ENCODE measurements around the gene IL1R2. TPM values are rescaled to one million over a fixed set of nuclear protein-coding genes. Genes with fewer than 3 reads are reported as not detected.

IL1R2 gene
- total RNA-seq, 4 donors from 2014 or later: 7.1 to 52.4 (median 29.9) TPM

GRCh38 chr2:101998556-101998895 is 6.8 kb downstream of the IL1R2 start:
- DNase-seq: no peak
- in situ Hi-C loops (cut with MboI; ENCODE audit: low pct_ligation_motif_present in 1 of 4, low pct_unique_long_range_greater_than_20kb in 1 of 4, low sequenced_read_pairs in 3 of 4): loop anchor here in 1 of 4 donors (10.0 kb wide), 1 partner anchor 114 kb away; no protein-coding TSS in a partner anchor
- 74% methylated on average over 2 of the region's 2 CpGs; no CpG with 5 or more reads in 1 of the 2 donors for WGBS, 2 donors (ENCODE audit: low coverage in 1 of 2)
- peaks cover 0 to 29% (median 5%) of the 10 kb centered on the region in 4 donors for H3K4me1 ChIP-seq
- H3K9me3 ChIP-seq: no peaks in the 10 kb centered on the region
- peak overlapping the region; percentile 60 to 77 (median 68) for H3K27ac ChIP-seq
- TF ChIP-seq EP300 (IDR thresholded peaks at IDR 0.05; ENCODE audit: low read depth): no peak
- no peak for TF ChIP-seq POLR2AphosphoS5 (IDR thresholded peaks at IDR 0.05)
- TF ChIP-seq CTCF (IDR thresholded peaks at IDR 0.05): no peak
- no peak for TF ChIP-seq POLR2A (IDR thresholded peaks at IDR 0.05)
- intact Hi-C loops (cut with DNase I; ENCODE audit: low total_unique reads): no loop called here
- no peaks in the 10 kb centered on the region for H3K36me3 ChIP-seq
- H3K4me3 ChIP-seq: no peak overlapping the region
- no peaks in the 10 kb centered on the region for H3K27me3 ChIP-seq

GRCh38 chr2:101998896-101999789 is 7.4 kb downstream of the IL1R2 start:
- no peaks in the 10 kb centered on the region for H3K9me3 ChIP-seq
- peak overlapping the region in 1 of 4 donors; percentile 22 for H3K4me3 ChIP-seq
- peak; percentile 42 for TF ChIP-seq POLR2A (IDR thresholded peaks at IDR 0.05)
- no peak for TF ChIP-seq POLR2AphosphoS5 (IDR thresholded peaks at IDR 0.05)
- TF ChIP-seq EP300 (IDR thresholded peaks at IDR 0.05; ENCODE audit: low read depth): no peak
- peaks cover 0 to 29% (median 5%) of the 10 kb centered on the region in 4 donors for H3K4me1 ChIP-seq
- H3K36me3 ChIP-seq: no peaks in the 10 kb centered on the region
- in situ Hi-C loops (cut with MboI; ENCODE audit: low pct_ligation_motif_present in 1 of 4, low pct_unique_long_range_greater_than_20kb in 1 of 4, low sequenced_read_pairs in 3 of 4) (loop anchor here in 1 of 4 donors (10.0 kb wide), 1 partner anchor 114 kb away; no protein-coding TSS in a partner anchor), intact Hi-C loops (cut with DNase I; ENCODE audit: low total_unique reads) (no loop called here)
- H3K27ac ChIP-seq: peak overlapping the region; percentile 60 to 77 (median 68)
- peak; percentile 53 for DNase-seq
- 41 to 53% methylated on average over 2 to 6 of the region's 6 CpGs for WGBS, 2 donors (ENCODE audit: low coverage in 1 of 2)
- H3K27me3 ChIP-seq: no peaks in the 10 kb centered on the region

- Histone ChIP-seq H3K4me1 (peaks cover 0 to 29% (median 5%) of the 10 kb centered on the region in 4 donors), H3K36me3 (no peaks in the 10 kb centered on the region), H3K4me3 (no peak overlapping the region), H3K27ac (peak overlapping the region; percentile 60 to 77 (median 68)), H3K27me3 (no peaks in the 10 kb centered on the region), H3K9me3 (no peaks in the 10 kb centered on the region)
- 68 to 79% methylated on average over 5 to 6 of the region's 6 CpGs for WGBS, 2 donors (ENCODE audit: low coverage in 1 of 2)
- TF ChIP-seq POLR2A (IDR thresholded peaks at IDR 0.05) (no peak), CTCF (IDR thresholded peaks at IDR 0.05) (no peak), EP300 (IDR thresholded peaks at IDR 0.05; ENCODE audit: low read depth) (no peak), POLR2AphosphoS5 (IDR thresholded peaks at IDR 0.05) (no peak)
- DNase-seq: no peak
- in situ Hi-C loops (cut with MboI; ENCODE audit: low pct_ligation_motif_present in 1 of 4, low pct_unique_long_range_greater_than_20kb in 1 of 4, low sequenced_read_pairs in 3 of 4) (loop anchor here in 3 of 4 donors (25.0 kb wide), 3 partner anchors 162 to 437 kb away; partner anchors contain the start of gene IL18R1 (in 1 of the 3)), intact Hi-C loops (cut with DNase I; ENCODE audit: low total_unique reads) (no loop called here)
Measured at GRCh38 chr2:102000012-102000411, 8.3 kb downstream of the IL1R2 start.

- intact Hi-C loops (cut with DNase I; ENCODE audit: low total_unique reads): no loop called here
- 68 to 75% methylated on average over 2 to 7 of the region's 7 CpGs for WGBS, 2 donors (ENCODE audit: low coverage in 1 of 2)
- in situ Hi-C loops (cut with MboI; ENCODE audit: low pct_ligation_motif_present in 1 of 4, low pct_unique_long_range_greater_than_20kb in 1 of 4, low sequenced_read_pairs in 3 of 4): loop anchor here in 3 of 4 donors (25.0 kb wide), 3 partner anchors 161 to 436 kb away; partner anchors contain the start of gene IL18R1 (in 1 of the 3)
Measured at GRCh38 chr2:102000813-102001766, 9.3 kb downstream of the IL1R2 start.

More at GRCh38 chr2:102000813-102001766, 9.3 kb downstream of the IL1R2 start:
- Histone ChIP-seq H3K36me3 (no peaks in the 10 kb centered on the region), H3K27me3 (no peaks in the 10 kb centered on the region), H3K4me1 (peaks cover 0 to 29% (median 5%) of the 10 kb centered on the region in 4 donors), H3K4me3 (no peak overlapping the region), H3K27ac (peak overlapping the region in 1 of 4 donors; percentile 11), H3K9me3 (no peaks in the 10 kb centered on the region)
- DNase-seq: no peak
- TF ChIP-seq POLR2AphosphoS5 (IDR thresholded peaks at IDR 0.05) (no peak), CTCF (IDR thresholded peaks at IDR 0.05) (no peak), EP300 (IDR thresholded peaks at IDR 0.05; ENCODE audit: low read depth) (no peak), POLR2A (IDR thresholded peaks at IDR 0.05) (no peak)
